HEK293 (cell line): ENCODE measurements around the gene ZFYVE28.

Experiments used
- YY1 ChIP-seq: fragments of 450-650 bp; formaldehyde crosslinking; IDR thresholded peaks from 2 replicates; pipeline ENCODE4 v1.5.1; 2018; ENCODE audit warnings: missing biosample characterization, missing genetic modification characterization
- ZBTB20 ChIP-seq: fragments of 450-650 bp; formaldehyde crosslinking; IDR thresholded peaks from 2 replicates; pipeline ENCODE4 v1.5.1; 2016; ENCODE audit warnings: missing biosample characterization, missing genetic modification characterization
- ZNF37A ChIP-seq: fragments of 450-650 bp; IDR thresholded peaks from 2 replicates; pipeline ENCODE4 v1.5.1; 2018; ENCODE audit warnings: missing biosample characterization, missing genetic modification characterization
- ZNF707 ChIP-seq: fragments of 450-650 bp; formaldehyde crosslinking; IDR thresholded peaks from 2 replicates; pipeline ENCODE4 v1.5.1; 2016; ENCODE audit warnings: missing biosample characterization, missing genetic modification characterization
- TF ChIP-seq, protein P1 (sequence below): fragments of 450-650 bp; formaldehyde crosslinking; IDR thresholded peaks from 2 replicates; pipeline ENCODE4 v1.5.1; 2016; ENCODE audit warnings: missing biosample characterization, missing genetic modification characterization
- TF ChIP-seq, protein P2 (sequence below): fragments of 450-650 bp; formaldehyde crosslinking; IDR thresholded peaks from 2 replicates; pipeline ENCODE4 v1.5.1; 2017; ENCODE audit warnings: missing biosample characterization, missing genetic modification characterization

DNA sequence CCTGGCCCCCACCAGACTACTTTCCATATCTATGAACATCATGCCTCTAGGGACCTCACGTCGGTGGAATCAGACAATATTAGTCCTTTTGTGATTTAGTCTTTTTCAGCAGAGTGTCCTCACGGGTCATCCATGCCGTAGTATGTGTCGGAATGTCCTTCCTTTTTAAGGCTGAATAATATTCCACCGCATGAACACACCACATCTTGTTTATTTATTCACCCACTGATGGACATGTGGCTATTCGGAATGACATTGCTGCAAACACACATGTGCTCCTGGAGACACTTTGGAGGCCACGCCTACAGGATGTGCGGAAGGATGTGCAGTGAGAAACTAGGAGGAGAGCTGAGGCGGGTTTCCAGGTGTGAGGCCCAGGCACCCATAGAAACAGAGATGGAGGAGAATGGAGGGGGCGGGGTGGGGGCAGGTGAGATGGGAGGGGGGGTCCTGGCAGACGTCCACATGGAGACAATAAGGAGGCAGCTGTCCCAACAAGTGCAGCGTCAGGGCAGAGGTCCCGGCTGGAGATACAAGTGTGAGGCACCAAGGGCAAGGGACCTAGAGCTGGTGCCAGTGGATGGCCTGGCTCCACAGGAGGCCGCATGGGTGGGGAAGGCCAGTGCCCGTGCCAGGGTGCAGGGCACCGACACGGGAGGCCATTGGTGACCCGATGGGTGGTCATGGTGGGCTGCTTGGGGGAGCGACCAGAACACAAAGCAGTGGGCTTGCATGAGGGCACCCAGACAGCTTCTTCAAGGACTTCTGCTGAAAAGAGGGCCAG lies 20.7 kb downstream of the ZFYVE28 start:
- TF ChIP-seq ZNF707 = no peak
- TF ChIP-seq, protein P1, sequence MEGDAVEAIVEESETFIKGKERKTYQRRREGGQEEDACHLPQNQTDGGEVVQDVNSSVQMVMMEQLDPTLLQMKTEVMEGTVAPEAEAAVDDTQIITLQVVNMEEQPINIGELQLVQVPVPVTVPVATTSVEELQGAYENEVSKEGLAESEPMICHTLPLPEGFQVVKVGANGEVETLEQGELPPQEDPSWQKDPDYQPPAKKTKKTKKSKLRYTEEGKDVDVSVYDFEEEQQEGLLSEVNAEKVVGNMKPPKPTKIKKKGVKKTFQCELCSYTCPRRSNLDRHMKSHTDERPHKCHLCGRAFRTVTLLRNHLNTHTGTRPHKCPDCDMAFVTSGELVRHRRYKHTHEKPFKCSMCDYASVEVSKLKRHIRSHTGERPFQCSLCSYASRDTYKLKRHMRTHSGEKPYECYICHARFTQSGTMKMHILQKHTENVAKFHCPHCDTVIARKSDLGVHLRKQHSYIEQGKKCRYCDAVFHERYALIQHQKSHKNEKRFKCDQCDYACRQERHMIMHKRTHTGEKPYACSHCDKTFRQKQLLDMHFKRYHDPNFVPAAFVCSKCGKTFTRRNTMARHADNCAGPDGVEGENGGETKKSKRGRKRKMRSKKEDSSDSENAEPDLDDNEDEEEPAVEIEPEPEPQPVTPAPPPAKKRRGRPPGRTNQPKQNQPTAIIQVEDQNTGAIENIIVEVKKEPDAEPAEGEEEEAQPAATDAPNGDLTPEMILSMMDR (tag by site-specific recombination) = no peak
- TF ChIP-seq YY1 (tag by site-specific recombination) = no peak
- TF ChIP-seq, protein P2, sequence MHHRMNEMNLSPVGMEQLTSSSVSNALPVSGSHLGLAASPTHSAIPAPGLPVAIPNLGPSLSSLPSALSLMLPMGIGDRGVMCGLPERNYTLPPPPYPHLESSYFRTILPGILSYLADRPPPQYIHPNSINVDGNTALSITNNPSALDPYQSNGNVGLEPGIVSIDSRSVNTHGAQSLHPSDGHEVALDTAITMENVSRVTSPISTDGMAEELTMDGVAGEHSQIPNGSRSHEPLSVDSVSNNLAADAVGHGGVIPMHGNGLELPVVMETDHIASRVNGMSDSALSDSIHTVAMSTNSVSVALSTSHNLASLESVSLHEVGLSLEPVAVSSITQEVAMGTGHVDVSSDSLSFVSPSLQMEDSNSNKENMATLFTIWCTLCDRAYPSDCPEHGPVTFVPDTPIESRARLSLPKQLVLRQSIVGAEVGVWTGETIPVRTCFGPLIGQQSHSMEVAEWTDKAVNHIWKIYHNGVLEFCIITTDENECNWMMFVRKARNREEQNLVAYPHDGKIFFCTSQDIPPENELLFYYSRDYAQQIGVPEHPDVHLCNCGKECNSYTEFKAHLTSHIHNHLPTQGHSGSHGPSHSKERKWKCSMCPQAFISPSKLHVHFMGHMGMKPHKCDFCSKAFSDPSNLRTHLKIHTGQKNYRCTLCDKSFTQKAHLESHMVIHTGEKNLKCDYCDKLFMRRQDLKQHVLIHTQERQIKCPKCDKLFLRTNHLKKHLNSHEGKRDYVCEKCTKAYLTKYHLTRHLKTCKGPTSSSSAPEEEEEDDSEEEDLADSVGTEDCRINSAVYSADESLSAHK (tag by site-specific recombination) = no peak
- no peak for TF ChIP-seq ZBTB20 (tag by site-specific recombination)
- no peak for TF ChIP-seq ZNF37A
